Testis (tissue), 3 donors: ENCODE results near the gene ZNRD2. TPM values are rescaled to one million over a fixed set of nuclear protein-coding genes. Genes with fewer than 3 reads are reported as not detected.

ENCODE experiments used
- DNase-seq: peaks from one replicate; pipeline ENCODE4 v3.0.0-alpha.2; 2019
- H3K27ac ChIP-seq, 2 donors: fragments of 200-600 bp; sonication (generic); one replicate each; pipeline ENCODE4 v1.5.1; 2019
- H3K27me3 ChIP-seq: fragments of 200-600 bp; sonication (generic); one replicate; pipeline ENCODE4 v1.5.1; 2019
- H3K36me3 ChIP-seq: fragments of 200-600 bp; sonication (generic); one replicate; pipeline ENCODE4 v1.5.1; 2017; ENCODE audit warnings: low read depth; ENCODE audit errors: missing control alignments
- H3K4me1 ChIP-seq: fragments of 200-600 bp; sonication (generic); one replicate; pipeline ENCODE4 v1.5.1; 2019
- H3K4me3 ChIP-seq, 2 donors: fragments of 200-600 bp; sonication (generic); one replicate each; pipeline ENCODE4 v1.5.1; 2017 to 2019
- H3K9me3 ChIP-seq: fragments of 200-600 bp; sonication (generic); one replicate; pipeline ENCODE4 v1.5.1; 2017
- CTCF ChIP-seq, 3 experiments: fragments of 450-650 bp in 2 of 3; fragments of 200-600 bp in 1 of 3; sonication (generic) in 1 of 3; IDR thresholded peaks; one replicate each; pipeline ENCODE4 v1.5.1; 2016 to 2019; ENCODE audit warnings: antibody characterized with exemption in 3 of 3, mild to moderate bottlenecking in 2 of 3, moderate library complexity in 1 of 3
- POLR2A ChIP-seq: fragments of 450-650 bp; IDR thresholded peaks from one replicate; pipeline ENCODE4 v1.6.1; 2017; ENCODE audit warnings: antibody characterized with exemption, mild to moderate bottlenecking, moderate library complexity
- WGBS, 2 donors: methylation state at CpG; one replicate each; pipeline ENCODE4 v1.1.5; 2018; 5-methylcytosine and 5-hydroxymethylcytosine counted together
- intact Hi-C: fragments of 100-400 bp; cut with DNase I; formaldehyde crosslinking; loops from one replicate; pipeline ENCODE4 v1.15.1; 2023; ENCODE audit warnings: low total_unique reads
- polyA plus RNA-seq: library from polyadenylated mRNA; stranded (reverse); fragments of 350-450 nt; fragmentation: Illumina TruSeq; extraction: RNeasy Lipid Tissue Mini Kit (QIAGEN cat#74804); gene quantifications from one replicate; pipeline ENCODE4 v1.2.3, GENCODE V29; 2014; ENCODE audit warnings: low read depth, low replicate concordance; ENCODE audit not compliant: insufficient read depth
- total RNA-seq, 2 donors: library from RNA; depleted of rRNA; stranded (reverse); fragments of >200 nt; gene quantifications; one replicate each; pipeline ENCODE4 v1.2.3, GENCODE V29; 2016

Gene ZNRD2
- total and polyA plus RNA-seq, 3 donors from 2014 or later: 67.7 to 79.6 (median 77.6) TPM

GRCh38 chr11:65559951-65560537 is 10.2 kb upstream of the ZNRD2 start:
- DNase-seq: no peak
- H3K4me3 ChIP-seq: no peak overlapping the region
- H3K9me3 ChIP-seq: no peaks in the 10 kb centered on the region
- no peaks in the 10 kb centered on the region for H3K36me3 ChIP-seq
- intact Hi-C loops: no loop called here
- H3K27me3 ChIP-seq: no peaks in the 10 kb centered on the region
- peaks cover 37% of the 10 kb centered on the region for H3K4me1 ChIP-seq
- H3K27ac ChIP-seq: peak overlapping the region in 1 of 2 donors; percentile 93
- 43 to 48% methylated on average over 5 of the region's 5 CpGs for WGBS, 2 donors
- TF ChIP-seq CTCF (IDR thresholded peaks at IDR 0.05): no peak
- no peak for TF ChIP-seq POLR2A

GRCh38 chr11:65560555-65561418 is 9.5 kb upstream of the ZNRD2 start:
- no peaks in the 10 kb centered on the region for H3K36me3 ChIP-seq
- no peaks in the 10 kb centered on the region for H3K27me3 ChIP-seq
- H3K4me3 ChIP-seq: no peak overlapping the region
- WGBS, 2 donors: 28 to 37% methylated on average over 14 to 15 of the region's 15 CpGs
- no peak for TF ChIP-seq POLR2A
- no peak for TF ChIP-seq CTCF (IDR thresholded peaks at IDR 0.05)
- H3K27ac ChIP-seq: peak overlapping the region in 1 of 2 donors; percentile 93
- no peaks in the 10 kb centered on the region for H3K9me3 ChIP-seq
- DNase-seq: peak; percentile 74
- intact Hi-C loops: no loop called here
- H3K4me1 ChIP-seq: peaks cover 30% of the 10 kb centered on the region

GRCh38 chr11:65562020-65562419 is 8.3 kb upstream of the ZNRD2 start:
- H3K9me3 ChIP-seq: no peaks in the 10 kb centered on the region
- no peak for DNase-seq
- no peak overlapping the region for H3K4me3 ChIP-seq
- no peaks in the 10 kb centered on the region for H3K27me3 ChIP-seq
- no peak for TF ChIP-seq POLR2A
- TF ChIP-seq CTCF (IDR thresholded peaks at IDR 0.05): no peak
- WGBS, 2 donors: 88 to 93% methylated on average over 7 of the region's 7 CpGs
- no peaks in the 10 kb centered on the region for H3K36me3 ChIP-seq
- intact Hi-C loops: no loop called here
- peaks cover 25% of the 10 kb centered on the region for H3K4me1 ChIP-seq
- no peak overlapping the region for H3K27ac ChIP-seq

- peaks cover 25% of the 10 kb centered on the region for H3K4me1 ChIP-seq
- H3K27ac ChIP-seq: no peak overlapping the region
- no peaks in the 10 kb centered on the region for H3K27me3 ChIP-seq
- TF ChIP-seq CTCF (IDR thresholded peaks at IDR 0.05) (no peak), POLR2A (no peak)
- H3K4me3 ChIP-seq: no peak overlapping the region
- no peaks in the 10 kb centered on the region for H3K9me3 ChIP-seq
- no peak for DNase-seq
- no peaks in the 10 kb centered on the region for H3K36me3 ChIP-seq
- 82 to 97% methylated on average over 9 of the region's 9 CpGs for WGBS, 2 donors
- intact Hi-C loops: no loop called here
Observed at GRCh38 chr11:65562788-65563187, 7.5 kb upstream of the ZNRD2 start.
